Neural cell (in vitro differentiated cells): ENCODE data around the gene JPH4. TPM values are rescaled to one million over a fixed set of nuclear protein-coding genes. Genes with fewer than 3 reads are reported as not detected.
A peak's percentile ranks its signal among the peaks of the same experiment; 100 is the strongest.

Experiments
- H2AFZ ChIP-seq: fragments of 200-600, 300-800 bp; sonication (generic), shearing (Covaris generic); 2 replicates; pipeline ENCODE4 v1.6.0; 2014; ENCODE audit warnings: low read depth, mild to moderate bottlenecking, antibody characterized with exemption, low read length, moderate library complexity
- H3F3A ChIP-seq: fragments of 200-600 bp; shearing (Covaris generic); 2 replicates; pipeline ENCODE4 v1.6.1; 2016; ENCODE audit warnings: mild to moderate bottlenecking, moderate library complexity, mixed read lengths, antibody characterized with exemption, low read length; ENCODE audit not compliant: insufficient read depth, poor library complexity, severe bottlenecking
- H3K27ac ChIP-seq: fragments of 200-600, 300-800 bp; sonication (generic), shearing (Covaris generic); 2 replicates; pipeline ENCODE4 v1.5.1; 2014; ENCODE audit warnings: mild to moderate bottlenecking, low read length, moderate library complexity
- H3K27me3 ChIP-seq: fragments of 300-800, 200-600 bp; sonication (generic), shearing (Covaris generic); 2 replicates; pipeline ENCODE4 v1.6.0; 2014; ENCODE audit warnings: mild to moderate bottlenecking, low read depth, low read length, moderate library complexity; ENCODE audit not compliant: insufficient read depth
- H3K36me3 ChIP-seq: fragments of 300-800, 200-600 bp; sonication (generic), shearing (Covaris generic); 2 replicates; pipeline ENCODE4 v1.5.1; 2014; ENCODE audit warnings: mild to moderate bottlenecking, antibody characterized with exemption, low read length, moderate library complexity; ENCODE audit not compliant: insufficient read depth
- H3K4me2 ChIP-seq: fragments of 300-800, 200-600 bp; sonication (generic), shearing (Covaris generic); 2 replicates; pipeline ENCODE4 v1.6.0; 2014; ENCODE audit warnings: mild to moderate bottlenecking, low read length
- H3K4me3 ChIP-seq: fragments of 300-800, 200-600 bp; sonication (generic), shearing (Covaris generic); 2 replicates; pipeline ENCODE4 v1.5.1; 2014; ENCODE audit warnings: mild to moderate bottlenecking, low read length, moderate library complexity
- H3K79me2 ChIP-seq: fragments of 200-600 bp; shearing (Covaris generic); replicated peaks from 2 replicates; pipeline ENCODE4 v1.6.0; 2014; ENCODE audit warnings: mild to moderate bottlenecking, low read length, moderate library complexity; ENCODE audit not compliant: insufficient read depth
- H3K9ac ChIP-seq: fragments of 300-800, 200-600 bp; sonication (generic), shearing (Covaris generic); 2 replicates; pipeline ENCODE4 v1.6.1; 2016; ENCODE audit warnings: mild to moderate bottlenecking, low read length, mixed read lengths
- H3K9me2 ChIP-seq: fragments of 200-600 bp; shearing (Covaris generic); 2 replicates; pipeline ENCODE4 v1.6.1; 2016; ENCODE audit warnings: mild to moderate bottlenecking, low read length, mixed read lengths; ENCODE audit not compliant: insufficient read depth
- H3K9me3 ChIP-seq: fragments of 200-600, 300-800 bp; sonication (generic), shearing (Covaris generic); 2 replicates; pipeline ENCODE4 v1.6.1; 2016; ENCODE audit warnings: mild to moderate bottlenecking, mixed run types, low read length, moderate library complexity, mixed read lengths
- H4K20me1 ChIP-seq: fragments of 200-600 bp; shearing (Covaris generic); 2 replicates; pipeline ENCODE4 v1.6.1; 2016; ENCODE audit warnings: mild to moderate bottlenecking, mixed run types; ENCODE audit not compliant: insufficient read depth
- EP300 ChIP-seq: fragments of 450-650 bp; conservative IDR thresholded peaks from 2 replicates; pipeline ENCODE4 v1.6.1; 2014; ENCODE audit warnings: antibody characterized with exemption, mild to moderate bottlenecking, moderate library complexity; ENCODE audit not compliant: poor library complexity, severe bottlenecking
- EZH2 ChIP-seq: fragments of 200-600, 300-800 bp; shearing (Covaris generic), sonication (generic); IDR thresholded peaks from 2 replicates; pipeline ENCODE4 v1.6.1; 2014; ENCODE audit warnings: antibody characterized with exemption, low read length, borderline replicate concordance, mild to moderate bottlenecking; ENCODE audit not compliant: insufficient read depth, poor library complexity, severe bottlenecking
- MXI1 ChIP-seq: fragments of 450-650 bp; conservative IDR thresholded peaks from 2 replicates; pipeline ENCODE4 v1.6.1; 2014; ENCODE audit warnings: antibody characterized with exemption, mild to moderate bottlenecking; ENCODE audit not compliant: poor library complexity, severe bottlenecking
- POLR2AphosphoS5 ChIP-seq: IDR thresholded peaks from 2 replicates; pipeline ENCODE4 v1.6.1; 2012
- RAD21 ChIP-seq: fragments of 450-650 bp; conservative IDR thresholded peaks from 2 replicates; pipeline ENCODE4 v1.6.1; 2014; ENCODE audit warnings: antibody characterized with exemption, mild to moderate bottlenecking, moderate library complexity
- SMC3 ChIP-seq: fragments of 450-650 bp; conservative IDR thresholded peaks from 2 replicates; pipeline ENCODE4 v1.6.1; 2014; ENCODE audit warnings: antibody characterized with exemption, mild to moderate bottlenecking, moderate library complexity; ENCODE audit not compliant: poor library complexity
- TAF1 ChIP-seq: IDR thresholded peaks from 2 replicates; pipeline ENCODE4 v1.6.1; 2012; ENCODE audit warnings: low read depth
- polyA plus RNA-seq: library from polyadenylated mRNA; depleted of rRNA; stranded (reverse); fragments of >200 nt; gene quantifications from 2 replicates; pipeline ENCODE4 v1.2.3, GENCODE V29; 2014
- TF ChIP-seq, protein P1 (sequence below): fragments of 450-650 bp; IDR thresholded peaks from 2 replicates; pipeline ENCODE4 v1.5.1; 2014; ENCODE audit warnings: antibody characterized with exemption, mild to moderate bottlenecking, moderate library complexity; ENCODE audit not compliant: poor library complexity, severe bottlenecking
- TF ChIP-seq, protein P2 (sequence below): IDR thresholded peaks from 2 replicates; pipeline ENCODE4 v1.6.1; 2012; ENCODE audit warnings: borderline replicate concordance

The JPH4 gene
- polyA plus RNA-seq, 1 donor from 2014 or later: 68.2 TPM

DNA sequence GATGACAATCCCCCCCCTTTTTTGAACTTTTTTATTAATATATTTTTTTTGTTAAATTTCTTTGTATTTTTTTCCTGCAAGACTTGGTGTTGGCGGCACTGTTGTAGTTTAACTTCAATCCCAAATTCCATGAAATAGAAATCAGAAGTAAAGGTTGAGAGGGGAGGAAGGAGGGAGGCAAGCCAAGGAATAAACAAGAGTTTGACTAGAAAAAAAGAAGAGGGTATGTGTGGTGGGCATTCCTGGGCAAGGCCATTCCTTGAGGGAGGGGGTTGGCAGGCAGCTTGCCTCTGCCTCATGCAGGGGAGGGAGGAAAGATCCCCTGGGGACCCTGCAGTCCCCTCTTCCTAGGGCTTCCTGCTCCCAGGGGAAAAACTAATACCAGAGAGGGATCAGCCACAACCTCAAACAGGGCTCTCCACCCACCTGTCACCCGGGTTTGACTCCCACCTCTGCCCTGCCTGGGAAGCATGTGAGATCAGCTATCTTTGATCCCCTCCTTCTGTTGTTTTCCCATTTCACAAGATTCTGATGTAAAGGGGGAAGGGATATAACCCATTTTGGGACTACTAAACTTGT is 10.5 kb downstream of the JPH4 start:
- H3K36me3 ChIP-seq: no peaks in the 10 kb centered on the region
- H3K79me2 ChIP-seq: no peaks in the 10 kb centered on the region
- H3K9ac ChIP-seq: peak overlapping the region; percentile 88
- H3K27me3 ChIP-seq: no peaks in the 10 kb centered on the region
- no peaks in the 10 kb centered on the region for H3K9me3 ChIP-seq
- no peaks in the 10 kb centered on the region for H3F3A ChIP-seq
- H2AFZ ChIP-seq: no peak overlapping the region
- no peak for TF ChIP-seq TAF1
- TF ChIP-seq RAD21: no peak
- TF ChIP-seq EP300: no peak
- no peak for TF ChIP-seq EZH2
- no peak for TF ChIP-seq SMC3
- TF ChIP-seq MXI1: no peak
- no peaks in the 10 kb centered on the region for H4K20me1 ChIP-seq
- no peaks in the 10 kb centered on the region for H3K9me2 ChIP-seq
- peak overlapping the region; percentile 73 for H3K4me3 ChIP-seq
- H3K27ac ChIP-seq: peak overlapping the region; percentile 86
- peak overlapping the region; percentile 68 for H3K4me2 ChIP-seq

DNA sequence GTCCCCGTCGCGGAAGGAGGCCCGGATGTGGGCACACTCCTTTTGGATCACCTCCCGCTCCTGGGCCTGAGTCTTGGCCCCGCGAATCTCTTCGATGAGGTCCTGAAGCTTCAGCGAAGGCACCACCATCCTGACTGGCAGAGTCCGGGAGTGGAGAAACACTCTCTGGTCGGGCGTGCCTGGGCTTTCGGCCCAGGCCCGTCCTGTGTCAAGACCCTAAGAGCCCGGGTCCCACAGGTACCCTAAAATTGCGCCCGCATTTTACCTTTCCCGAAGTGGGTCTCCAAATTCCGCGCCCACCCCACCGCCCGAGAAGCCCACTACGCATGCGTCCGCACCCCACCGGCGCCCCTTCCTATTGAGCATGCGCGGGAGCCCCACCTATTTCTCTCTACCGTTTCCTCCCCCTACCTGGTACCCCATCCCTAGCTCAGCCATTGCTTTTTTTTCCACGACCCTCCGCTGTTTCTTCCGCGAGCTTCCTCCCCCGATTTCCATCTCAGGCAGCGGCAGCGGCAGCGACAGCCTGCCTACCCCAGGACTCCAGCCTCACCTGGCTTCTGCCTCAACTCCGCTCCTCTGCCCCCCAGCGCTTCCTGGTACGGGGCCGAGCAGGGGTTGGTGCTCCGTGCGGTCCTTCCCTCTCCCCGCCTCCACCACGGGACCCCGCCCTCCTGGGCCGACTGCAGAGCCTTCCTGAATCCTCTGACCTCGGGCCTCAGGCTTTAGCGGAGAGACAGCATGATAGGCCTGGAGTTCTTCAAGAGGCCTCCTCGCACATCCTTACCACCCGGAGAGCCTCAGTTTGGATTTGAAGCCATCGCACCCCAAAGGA is 11.2 kb downstream of the JPH4 start, which contains the start of gene AP1G2:
TSS of gene AP1G2 (minus strand) at position 606 of the 835 bp plus-strand sequence. CDS start at position 129, 477 bp downstream.
- Histone ChIP-seq H3K4me2 (peak within 1 kb of the TSS; percentile 68), H2AFZ (peak within 1 kb of the TSS; percentile 42), H3K27ac (peak within 1 kb of the TSS; percentile 86), H3K27me3 (no peaks in the 10 kb centered on the region), H3K79me2 (no peaks in the 10 kb centered on the region), H3K9ac (peak within 1 kb of the TSS; percentile 88), H3K4me3 (peak within 1 kb of the TSS; percentile 73), H3K9me2 (no peaks in the 10 kb centered on the region), H3K9me3 (no peaks in the 10 kb centered on the region), H3F3A (no peaks in the 10 kb centered on the region), H4K20me1 (no peaks in the 10 kb centered on the region), H3K36me3 (no peaks in the 10 kb centered on the region)
- TF ChIP-seq, protein P1, sequence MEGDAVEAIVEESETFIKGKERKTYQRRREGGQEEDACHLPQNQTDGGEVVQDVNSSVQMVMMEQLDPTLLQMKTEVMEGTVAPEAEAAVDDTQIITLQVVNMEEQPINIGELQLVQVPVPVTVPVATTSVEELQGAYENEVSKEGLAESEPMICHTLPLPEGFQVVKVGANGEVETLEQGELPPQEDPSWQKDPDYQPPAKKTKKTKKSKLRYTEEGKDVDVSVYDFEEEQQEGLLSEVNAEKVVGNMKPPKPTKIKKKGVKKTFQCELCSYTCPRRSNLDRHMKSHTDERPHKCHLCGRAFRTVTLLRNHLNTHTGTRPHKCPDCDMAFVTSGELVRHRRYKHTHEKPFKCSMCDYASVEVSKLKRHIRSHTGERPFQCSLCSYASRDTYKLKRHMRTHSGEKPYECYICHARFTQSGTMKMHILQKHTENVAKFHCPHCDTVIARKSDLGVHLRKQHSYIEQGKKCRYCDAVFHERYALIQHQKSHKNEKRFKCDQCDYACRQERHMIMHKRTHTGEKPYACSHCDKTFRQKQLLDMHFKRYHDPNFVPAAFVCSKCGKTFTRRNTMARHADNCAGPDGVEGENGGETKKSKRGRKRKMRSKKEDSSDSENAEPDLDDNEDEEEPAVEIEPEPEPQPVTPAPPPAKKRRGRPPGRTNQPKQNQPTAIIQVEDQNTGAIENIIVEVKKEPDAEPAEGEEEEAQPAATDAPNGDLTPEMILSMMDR: peak; percentile 12
- TF ChIP-seq POLR2AphosphoS5: peak; percentile 8
- no peak for TF ChIP-seq EZH2
- TF ChIP-seq, protein P2, sequence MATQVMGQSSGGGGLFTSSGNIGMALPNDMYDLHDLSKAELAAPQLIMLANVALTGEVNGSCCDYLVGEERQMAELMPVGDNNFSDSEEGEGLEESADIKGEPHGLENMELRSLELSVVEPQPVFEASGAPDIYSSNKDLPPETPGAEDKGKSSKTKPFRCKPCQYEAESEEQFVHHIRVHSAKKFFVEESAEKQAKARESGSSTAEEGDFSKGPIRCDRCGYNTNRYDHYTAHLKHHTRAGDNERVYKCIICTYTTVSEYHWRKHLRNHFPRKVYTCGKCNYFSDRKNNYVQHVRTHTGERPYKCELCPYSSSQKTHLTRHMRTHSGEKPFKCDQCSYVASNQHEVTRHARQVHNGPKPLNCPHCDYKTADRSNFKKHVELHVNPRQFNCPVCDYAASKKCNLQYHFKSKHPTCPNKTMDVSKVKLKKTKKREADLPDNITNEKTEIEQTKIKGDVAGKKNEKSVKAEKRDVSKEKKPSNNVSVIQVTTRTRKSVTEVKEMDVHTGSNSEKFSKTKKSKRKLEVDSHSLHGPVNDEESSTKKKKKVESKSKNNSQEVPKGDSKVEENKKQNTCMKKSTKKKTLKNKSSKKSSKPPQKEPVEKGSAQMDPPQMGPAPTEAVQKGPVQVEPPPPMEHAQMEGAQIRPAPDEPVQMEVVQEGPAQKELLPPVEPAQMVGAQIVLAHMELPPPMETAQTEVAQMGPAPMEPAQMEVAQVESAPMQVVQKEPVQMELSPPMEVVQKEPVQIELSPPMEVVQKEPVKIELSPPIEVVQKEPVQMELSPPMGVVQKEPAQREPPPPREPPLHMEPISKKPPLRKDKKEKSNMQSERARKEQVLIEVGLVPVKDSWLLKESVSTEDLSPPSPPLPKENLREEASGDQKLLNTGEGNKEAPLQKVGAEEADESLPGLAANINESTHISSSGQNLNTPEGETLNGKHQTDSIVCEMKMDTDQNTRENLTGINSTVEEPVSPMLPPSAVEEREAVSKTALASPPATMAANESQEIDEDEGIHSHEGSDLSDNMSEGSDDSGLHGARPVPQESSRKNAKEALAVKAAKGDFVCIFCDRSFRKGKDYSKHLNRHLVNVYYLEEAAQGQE: no peak
- TF ChIP-seq RAD21: peak; percentile 15
- TF ChIP-seq MXI1: peak; percentile 46
- no peak for TF ChIP-seq TAF1
- TF ChIP-seq SMC3: peak; percentile 14
